HL-60/S4 treated with phorbol 12-myristate 13-acetate at 8.2 ng/mL for 4 days and 3 days (cell line): ENCODE data around the gene EVPL.

Source experiments
- in situ Hi-C: fragments of 300-500 bp; cut with MboI; formaldehyde crosslinking; loops from 2 replicates; pipeline ENCODE4 v1.15.0; 2022; ENCODE audit warnings: low sequenced_read_pairs

EVPL gene

GRCh38 chr17:76019833-76020467, 7.2 kb downstream of the EVPL start:
- in situ Hi-C loops, result loop anchor here (25.0 kb wide), 1 partner anchor 92 kb away; the partner anchor contains the start of gene EXOC7

GRCh38 chr17:76018801-76019200, 8.3 kb downstream of the EVPL start:
- in situ Hi-C loops, result loop anchor here (25.0 kb wide), 1 partner anchor 94 kb away; the partner anchor contains the start of gene EXOC7

GRCh38 chr17:76018340-76018680, 8.8 kb downstream of the EVPL start:
- in situ Hi-C loops, result loop anchor here (25.0 kb wide), 1 partner anchor 94 kb away; the partner anchor contains the start of gene EXOC7

- in situ Hi-C loops, result loop anchor here (25.0 kb wide), 1 partner anchor 95 kb away; the partner anchor contains the start of gene EXOC7
These were observed 9.4 kb downstream of the EVPL start for GRCh38 chr17:76017481-76018339.

GRCh38 chr17:76014925-76015261, 12.2 kb downstream of the EVPL start:
- in situ Hi-C loops, result loop anchor here (25.0 kb wide), 1 partner anchor 97 kb away; the partner anchor contains the start of gene EXOC7

- in situ Hi-C loops, result loop anchor here (25.0 kb wide), 1 partner anchor 98 kb away; the partner anchor contains the start of gene EXOC7
These were observed 12.8 kb downstream of the EVPL start for GRCh38 chr17:76014100-76014924.

GRCh38 chr17:76013377-76013932, 13.7 kb downstream of the EVPL start:
- in situ Hi-C loops, result loop anchor here (25.0 kb wide), 1 partner anchor 99 kb away; the partner anchor contains the start of gene EXOC7

GRCh38 chr17:76011951-76012350, 15.2 kb downstream of the EVPL start:
- in situ Hi-C loops, result loop anchor here (25.0 kb wide), 1 partner anchor 100 kb away; the partner anchor contains the start of gene EXOC7

GRCh38 chr17:76009969-76010661, 17.0 kb downstream of the EVPL start:
- in situ Hi-C loops, result loop anchor here (10.0 to 25.0 kb wide), 2 partner anchors 102 to 105 kb away; partner anchors contain the start of genes EXOC7 and MRPL38

GRCh38 chr17:76009447-76009846, 17.7 kb downstream of the EVPL start:
- in situ Hi-C loops, result loop anchor here (10.0 to 25.0 kb wide), 2 partner anchors 103 to 105 kb away; partner anchors contain the start of genes EXOC7 and MRPL38

- in situ Hi-C loops, result loop anchor here (10.0 to 25.0 kb wide), 2 partner anchors 103 to 104 kb away; partner anchors contain the start of genes EXOC7 and MRPL38
These were observed 18.3 kb downstream of the EVPL start for GRCh38 chr17:76008630-76009425.

- in situ Hi-C loops, result loop anchor here (10.0 to 25.0 kb wide), 2 partner anchors 103 to 104 kb away; partner anchors contain the start of genes EXOC7 and MRPL38
These were observed 18.9 kb downstream of the EVPL start for GRCh38 chr17:76008208-76008607.

GRCh38 chr17:76007850-76008165, 19.3 kb downstream of the EVPL start:
- in situ Hi-C loops, result loop anchor here (10.0 to 25.0 kb wide), 2 partner anchors 103 to 104 kb away; partner anchors contain the start of genes EXOC7 and MRPL38

GRCh38 chr17:76007131-76007849, 19.8 kb downstream of the EVPL start:
- in situ Hi-C loops, result loop anchor here (10.0 to 25.0 kb wide), 2 partner anchors 102 to 105 kb away; partner anchors contain the start of genes EXOC7 and MRPL38

- in situ Hi-C loops, result loop anchor here (10.0 to 25.0 kb wide), 2 partner anchors 101 to 107 kb away; partner anchors contain the start of genes EXOC7 and MRPL38
These were observed 21.6 kb downstream of the EVPL start for GRCh38 chr17:76005263-76006149.

GRCh38 chr17:76004750-76005262, 22.3 kb downstream of the EVPL start:
- in situ Hi-C loops, result loop anchor here (10.0 to 25.0 kb wide), 2 partner anchors 100 to 107 kb away; partner anchors contain the start of genes EXOC7 and MRPL38
